ENCODE data around the gene DCTN3.

The DCTN3 gene

GRCh38 chr9:34600908-34601307 is 19.4 kb downstream of the DCTN3 start:
- intact Hi-C loops (cut with DNase I): no loop called here
- DNase-seq: no peak

GRCh38 chr9:34599546-34599945 is 20.7 kb downstream of the DCTN3 start:
- intact Hi-C loops (cut with DNase I): loop anchor here (10.0 kb wide), 1 partner anchor 195 kb away; no protein-coding TSS in a partner anchor
- DNase-seq: no peak

- intact Hi-C loops (cut with DNase I): loop anchor here (5.0 to 10.0 kb wide), 2 partner anchors 92 to 189 kb away; no protein-coding TSS in a partner anchor
Observed at GRCh38 chr9:34594177-34594576, 26.1 kb downstream of the DCTN3 start.

GRCh38 chr9:34592895-34593601 is 27.2 kb downstream of the DCTN3 start:
- intact Hi-C loops (cut with DNase I): loop anchor here (5.0 to 10.0 kb wide), 2 partner anchors 91 to 188 kb away; no protein-coding TSS in a partner anchor
- DNase-seq: peak in 36 of 42 donors; percentile 33 to 86 (median 68)

More at GRCh38 chr9:34594177-34594576, 26.1 kb downstream of the DCTN3 start:
- peak in 5 of 42 donors; percentile 18 to 47 (median 39) for DNase-seq

- intact Hi-C loops (cut with DNase I): loop anchor here (2.0 to 10.0 kb wide), 3 partner anchors 45 to 187 kb away; no protein-coding TSS in a partner anchor
- no peak for DNase-seq
Observed at GRCh38 chr9:34591917-34592866, 28.1 kb downstream of the DCTN3 start.

- intact Hi-C loops (cut with DNase I): loop anchor here (2.0 to 10.0 kb wide), 3 partner anchors 45 to 187 kb away; no protein-coding TSS in a partner anchor
- DNase-seq: peak; percentile 71 to 97 (median 92)
Observed at GRCh38 chr9:34591248-34591916, 28.9 kb downstream of the DCTN3 start.

GRCh38 chr9:34590381-34591247 is 29.7 kb downstream of the DCTN3 start:
- peak in 6 of 42 donors; percentile 18 to 52 (median 35) for DNase-seq
- intact Hi-C loops (cut with DNase I): loop anchor here (2.0 to 10.0 kb wide), 3 partner anchors 44 to 186 kb away; no protein-coding TSS in a partner anchor

GRCh38 chr9:34589636-34590380 is 30.5 kb downstream of the DCTN3 start, which contains the start of gene CNTFR:
TSS of gene CNTFR (minus strand) at chr9:34589724. CDS start at chr9:34568981, 20,743 bp downstream.
- intact Hi-C loops (cut with DNase I): loop anchor here (2.0 to 10.0 kb wide), 3 partner anchors 43 to 185 kb away; no protein-coding TSS in a partner anchor
- peak in 41 of 42 donors; percentile 40 to 92 (median 78) for DNase-seq

- intact Hi-C loops (cut with DNase I): no loop called here
- peak in 19 of 42 donors; percentile 18 to 56 (median 42) for DNase-seq
Observed at GRCh38 chr9:34588671-34589635, 31.3 kb downstream of the DCTN3 start.

GRCh38 chr9:34587271-34587670 is 33.0 kb downstream of the DCTN3 start:
- DNase-seq: no peak
- intact Hi-C loops (cut with DNase I): no loop called here

- intact Hi-C loops (cut with DNase I): no loop called here
- DNase-seq: no peak
Observed at GRCh38 chr9:34585946-34586669, 34.2 kb downstream of the DCTN3 start.

- no peak for DNase-seq
- intact Hi-C loops (cut with DNase I): no loop called here
Observed at GRCh38 chr9:34584970-34585369, 35.3 kb downstream of the DCTN3 start.

- no peak for DNase-seq
- intact Hi-C loops (cut with DNase I): no loop called here
Observed at GRCh38 chr9:34582787-34583186, 37.5 kb downstream of the DCTN3 start.

- intact Hi-C loops (cut with DNase I): no loop called here
- DNase-seq: no peak
Observed at GRCh38 chr9:34581318-34581717, 39.0 kb downstream of the DCTN3 start.

- DNase-seq: peak in 17 of 42 donors; percentile 24 to 65 (median 43)
- intact Hi-C loops (cut with DNase I): no loop called here
Observed at GRCh38 chr9:34580358-34580757, 39.9 kb downstream of the DCTN3 start.

Data from head of caudate nucleus (tissue), 42 donors.